Thoracic aorta (tissue), 2 donors: ENCODE data around the gene ACSS2. TPM values are rescaled to one million over a fixed set of nuclear protein-coding genes. Genes with fewer than 3 reads are reported as not detected.

Experiments
- ATAC-seq: fragments of 150-250 bp; one replicate; pipeline ENCODE4 v1.8.0; 2017; ENCODE audit warnings: low read depth; ENCODE audit not compliant: insufficient number of reproducible peaks, low FRiP score
- DNase-seq: peaks from one replicate; pipeline ENCODE4 v3.0.0-alpha.2; 2020; ENCODE audit warnings: low spot score
- H3K27ac ChIP-seq, 2 donors: fragments of 200-600 bp; sonication (generic); 1 replicate in 1 of 2; 2 replicates in 1 of 2; pipeline ENCODE4 v1.5.1; 2016; ENCODE audit warnings: mild to moderate bottlenecking in 2 of 2, moderate library complexity in 2 of 2
- H3K27me3 ChIP-seq: fragments of 200-600 bp; sonication (generic); replicated peaks from 2 replicates; pipeline ENCODE4 v1.6.0; 2016; ENCODE audit warnings: mild to moderate bottlenecking; ENCODE audit not compliant: insufficient read depth
- H3K36me3 ChIP-seq: fragments of 200-600 bp; sonication (generic); one replicate; pipeline ENCODE4 v1.5.1; 2016
- H3K4me1 ChIP-seq, 2 donors: fragments of 200-600 bp; sonication (generic); 1 replicate in 1 of 2; 2 replicates in 1 of 2; pipeline versions ENCODE4 v1.5.1 to v1.6.0; 2016; ENCODE audit warnings: low read depth in 2 of 2, mild to moderate bottlenecking in 1 of 2; ENCODE audit not compliant: control insufficient read depth in 1 of 2
- H3K4me3 ChIP-seq: fragments of 200-600 bp; sonication (generic); 2 replicates; pipeline ENCODE4 v1.5.1; 2016; ENCODE audit warnings: mild to moderate bottlenecking
- H3K9me3 ChIP-seq: fragments of 200-600 bp; sonication (generic); 2 replicates; pipeline ENCODE4 v1.5.1; 2016
- total RNA-seq, 2 donors: library from RNA; depleted of rRNA; stranded (reverse); fragments of >200 nt; gene quantifications; one replicate each; pipeline versions ENCODE4 v1.1.0 to v1.2.3, GENCODE V29; 2016
- TF ChIP-seq, protein P1 (sequence below): fragments of 200-600 bp; sonication (generic); IDR thresholded peaks from one replicate; pipeline ENCODE4 v1.5.1; 2019; ENCODE audit warnings: antibody characterized with exemption

Gene ACSS2
- total RNA-seq, 2 donors from 2014 or later, result 65.9 to 95.4 TPM

DNA sequence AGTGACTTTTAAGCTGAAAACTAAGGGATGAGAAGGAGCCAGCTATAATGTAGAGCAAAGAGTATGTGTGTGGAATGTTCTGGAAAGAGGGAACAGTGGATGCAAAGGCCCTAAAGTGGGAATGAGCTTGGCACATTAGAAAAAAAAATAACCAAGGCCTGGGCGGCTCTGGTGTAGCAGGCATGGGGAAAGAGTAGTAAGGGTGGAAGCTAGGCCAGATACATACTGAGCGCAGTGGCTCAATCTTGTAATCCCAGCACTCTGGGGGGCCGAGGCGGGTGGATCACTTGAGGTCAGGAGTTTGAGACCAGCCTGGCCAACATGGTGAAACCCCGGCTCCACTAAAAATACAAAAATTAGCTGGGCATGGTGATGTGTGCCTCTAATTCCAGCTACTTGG is 12.2 kb upstream of the ACSS2 start:
- DNase-seq, result no peak
- Histone ChIP-seq H3K27me3 (no peaks in the 10 kb centered on the region), H3K9me3 (no peaks in the 10 kb centered on the region), H3K4me1 (no peaks in the 10 kb centered on the region), H3K27ac (no peak overlapping the region), H3K36me3 (peaks cover 5% of the 10 kb centered on the region), H3K4me3 (no peak overlapping the region)
- no peak for ATAC-seq
- TF ChIP-seq, protein P1, sequence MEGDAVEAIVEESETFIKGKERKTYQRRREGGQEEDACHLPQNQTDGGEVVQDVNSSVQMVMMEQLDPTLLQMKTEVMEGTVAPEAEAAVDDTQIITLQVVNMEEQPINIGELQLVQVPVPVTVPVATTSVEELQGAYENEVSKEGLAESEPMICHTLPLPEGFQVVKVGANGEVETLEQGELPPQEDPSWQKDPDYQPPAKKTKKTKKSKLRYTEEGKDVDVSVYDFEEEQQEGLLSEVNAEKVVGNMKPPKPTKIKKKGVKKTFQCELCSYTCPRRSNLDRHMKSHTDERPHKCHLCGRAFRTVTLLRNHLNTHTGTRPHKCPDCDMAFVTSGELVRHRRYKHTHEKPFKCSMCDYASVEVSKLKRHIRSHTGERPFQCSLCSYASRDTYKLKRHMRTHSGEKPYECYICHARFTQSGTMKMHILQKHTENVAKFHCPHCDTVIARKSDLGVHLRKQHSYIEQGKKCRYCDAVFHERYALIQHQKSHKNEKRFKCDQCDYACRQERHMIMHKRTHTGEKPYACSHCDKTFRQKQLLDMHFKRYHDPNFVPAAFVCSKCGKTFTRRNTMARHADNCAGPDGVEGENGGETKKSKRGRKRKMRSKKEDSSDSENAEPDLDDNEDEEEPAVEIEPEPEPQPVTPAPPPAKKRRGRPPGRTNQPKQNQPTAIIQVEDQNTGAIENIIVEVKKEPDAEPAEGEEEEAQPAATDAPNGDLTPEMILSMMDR, result no peak

GRCh38 chr20:34871320-34871926 is 5.0 kb upstream of the ACSS2 start:
- ATAC-seq, result no peak
- H3K4me1 ChIP-seq, result peaks cover 8 to 40% of the 10 kb centered on the region in 2 donors
- H3K9me3 ChIP-seq, result no peaks in the 10 kb centered on the region
- H3K36me3 ChIP-seq, result no peaks in the 10 kb centered on the region
- H3K27ac ChIP-seq, result peak overlapping the region in 1 of 2 donors; percentile 75
- DNase-seq, result no peak
- H3K4me3 ChIP-seq, result peak overlapping the region; percentile 85
- TF ChIP-seq, protein P1, result no peak
- no peaks in the 10 kb centered on the region for H3K27me3 ChIP-seq

DNA sequence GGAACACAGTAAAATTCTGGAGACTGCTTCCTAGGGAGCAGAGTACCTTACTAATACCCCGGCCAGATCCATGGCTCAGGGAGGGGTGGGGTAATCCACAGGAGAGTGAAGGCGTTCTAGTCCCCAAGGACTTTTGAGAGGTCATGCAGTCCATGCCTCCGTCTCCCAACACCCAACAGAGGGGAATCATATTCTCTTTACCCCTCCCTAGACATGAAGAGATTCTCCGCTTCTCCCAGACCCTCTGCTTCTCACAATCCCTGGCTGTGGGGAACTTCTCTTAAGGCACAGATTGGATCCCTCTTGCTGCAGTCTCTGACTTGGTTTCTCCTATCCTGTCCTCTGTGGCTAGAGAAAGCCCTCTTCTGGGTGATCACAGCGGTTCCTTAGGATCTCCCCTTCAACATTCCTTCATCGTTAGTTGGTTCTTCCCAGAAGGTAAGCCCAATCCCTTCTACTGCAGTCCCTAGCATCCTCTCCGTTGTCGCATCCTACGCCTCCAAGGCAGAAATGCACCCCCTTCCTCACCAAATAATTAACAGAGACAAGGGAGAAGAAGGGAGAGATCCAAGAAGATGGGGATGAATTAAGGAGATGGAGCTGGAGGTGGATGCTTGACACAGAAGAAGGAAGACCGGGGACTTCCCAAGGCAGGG is 4.3 kb upstream of the ACSS2 start:
- H3K27ac ChIP-seq, result peak overlapping the region; percentile 69 to 75
- TF ChIP-seq, protein P1, result no peak
- no peaks in the 10 kb centered on the region for H3K36me3 ChIP-seq
- peak overlapping the region; percentile 85 for H3K4me3 ChIP-seq
- no peaks in the 10 kb centered on the region for H3K27me3 ChIP-seq
- no peak for ATAC-seq
- peaks cover 8 to 40% of the 10 kb centered on the region in 2 donors for H3K4me1 ChIP-seq
- no peak for DNase-seq
- no peaks in the 10 kb centered on the region for H3K9me3 ChIP-seq

GRCh38 chr20:34872622-34873224 is 3.7 kb upstream of the ACSS2 start, which contains the start of gene GGT7:
GGT7 (minus strand) TSS chr20:34872856; CDS start chr20:34872815, 41 bp downstream.
- no peak for ATAC-seq
- DNase-seq, result no peak
- peaks cover 8 to 41% of the 10 kb centered on the region in 2 donors for H3K4me1 ChIP-seq
- no peaks in the 10 kb centered on the region for H3K27me3 ChIP-seq
- peak within 1 kb of the TSS; percentile 69 to 75 for H3K27ac ChIP-seq
- no peaks in the 10 kb centered on the region for H3K36me3 ChIP-seq
- no peaks in the 10 kb centered on the region for H3K9me3 ChIP-seq
- TF ChIP-seq, protein P1, result peak; percentile 67
- peak within 1 kb of the TSS; percentile 85 for H3K4me3 ChIP-seq

- H3K4me3 ChIP-seq, result peak overlapping the region; percentile 85
- H3K9me3 ChIP-seq, result no peaks in the 10 kb centered on the region
- H3K27me3 ChIP-seq, result no peaks in the 10 kb centered on the region
- DNase-seq, result no peak
- TF ChIP-seq, protein P1, result no peak
- peaks cover 16 to 50% of the 10 kb centered on the region in 2 donors for H3K4me1 ChIP-seq
- peak overlapping the region in 1 of 2 donors; percentile 75 for H3K27ac ChIP-seq
- H3K36me3 ChIP-seq, result no peaks in the 10 kb centered on the region
- ATAC-seq, result no peak
Measured at GRCh38 chr20:34873583-34874093, 2.8 kb upstream of the ACSS2 start.
